ENCODE measurements around the gene PRG2.

Gene PRG2, protein sequence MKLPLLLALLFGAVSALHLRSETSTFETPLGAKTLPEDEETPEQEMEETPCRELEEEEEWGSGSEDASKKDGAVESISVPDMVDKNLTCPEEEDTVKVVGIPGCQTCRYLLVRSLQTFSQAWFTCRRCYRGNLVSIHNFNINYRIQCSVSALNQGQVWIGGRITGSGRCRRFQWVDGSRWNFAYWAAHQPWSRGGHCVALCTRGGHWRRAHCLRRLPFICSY

DNA sequence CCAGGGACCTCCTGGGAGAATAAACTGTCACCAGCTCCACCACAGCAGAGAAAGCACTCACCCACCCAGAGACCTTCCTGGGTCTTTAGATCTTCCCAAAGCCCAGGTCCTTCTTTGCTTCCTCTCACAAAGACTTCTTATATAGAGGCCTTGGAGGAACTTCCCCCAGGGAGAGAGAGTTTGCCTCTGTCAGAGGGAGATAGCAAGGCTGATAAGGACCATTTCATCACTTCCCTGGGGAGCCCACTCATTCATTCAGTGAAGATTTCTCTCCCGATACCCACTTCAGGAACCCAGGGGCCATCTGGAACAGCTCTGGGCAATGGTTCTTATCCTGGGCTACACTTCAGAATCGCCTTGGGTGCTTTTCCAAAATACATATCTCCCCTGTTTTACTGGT is at the start of gene PRG2:
PRG2 (minus strand) TSS at position 116 of the 400 bp plus-strand sequence. CDS start 706 bp downstream, outside the sequence.
- no peak for FAIRE-seq

DNA sequence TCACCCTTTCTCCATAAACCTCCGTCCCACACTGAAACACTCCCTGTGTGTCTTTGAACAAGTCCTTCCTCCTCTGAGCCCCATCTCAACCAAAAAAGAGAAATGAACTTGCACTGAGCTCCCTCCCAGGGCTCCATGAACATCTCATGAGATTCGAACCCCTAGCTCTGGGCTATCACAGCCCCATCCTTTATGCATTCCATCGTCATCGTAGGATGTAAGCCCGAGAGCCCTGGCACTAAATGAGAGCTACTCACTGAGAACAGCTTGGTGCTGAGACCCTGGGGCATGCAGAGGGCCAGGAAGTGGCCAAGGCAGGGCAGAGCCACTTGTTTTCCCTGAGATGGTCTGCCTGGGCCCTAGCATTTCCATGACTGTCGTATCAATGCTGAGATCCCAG is 49.3 kb upstream of the PRG2 start:
- FAIRE-seq = no peak

DNA sequence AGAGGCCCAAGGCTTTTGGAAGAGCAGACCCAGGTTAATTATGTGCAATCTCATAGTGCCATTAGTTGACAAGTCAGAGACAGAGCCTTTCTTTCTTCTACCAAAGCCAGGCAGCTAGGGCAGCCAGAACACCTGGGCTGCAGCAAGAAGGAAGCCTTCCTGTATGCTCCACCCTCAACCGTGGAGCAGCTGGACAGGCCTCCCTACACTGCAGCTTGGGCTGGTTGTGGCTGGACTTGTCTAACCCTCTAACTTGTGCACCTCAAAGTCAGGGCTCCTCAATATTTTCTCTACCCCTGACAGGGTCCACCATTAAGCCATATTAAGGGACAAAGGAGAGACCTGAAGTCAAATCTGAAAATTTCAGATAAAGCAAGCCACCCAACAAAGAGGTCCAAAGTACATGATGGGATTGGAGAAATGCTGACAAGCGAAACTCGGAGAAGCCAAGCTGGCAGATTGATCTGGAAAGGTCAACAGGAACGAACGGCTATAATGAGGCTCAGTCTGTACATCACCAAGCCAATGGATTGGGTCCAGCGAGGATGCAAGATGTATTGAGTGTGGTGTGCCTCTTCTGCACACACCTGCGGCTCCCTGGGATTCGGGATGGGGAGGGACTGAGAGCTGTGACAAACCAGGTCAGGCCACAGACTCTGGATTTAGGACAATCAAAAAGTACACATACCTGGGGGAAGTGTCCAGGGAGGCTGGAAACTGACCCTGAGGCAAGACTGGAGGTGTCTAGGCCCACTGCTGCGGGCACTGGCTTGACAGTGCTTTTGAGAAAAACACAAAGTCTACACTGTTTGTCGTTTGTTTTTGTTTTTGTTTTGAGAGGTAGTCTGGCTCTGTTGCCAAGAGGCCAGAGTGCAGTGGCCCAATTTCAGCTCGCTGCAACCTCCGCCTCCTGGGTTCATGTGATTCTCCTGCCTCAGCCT is 48.2 kb upstream of the PRG2 start:
- FAIRE-seq = no peak

DNA sequence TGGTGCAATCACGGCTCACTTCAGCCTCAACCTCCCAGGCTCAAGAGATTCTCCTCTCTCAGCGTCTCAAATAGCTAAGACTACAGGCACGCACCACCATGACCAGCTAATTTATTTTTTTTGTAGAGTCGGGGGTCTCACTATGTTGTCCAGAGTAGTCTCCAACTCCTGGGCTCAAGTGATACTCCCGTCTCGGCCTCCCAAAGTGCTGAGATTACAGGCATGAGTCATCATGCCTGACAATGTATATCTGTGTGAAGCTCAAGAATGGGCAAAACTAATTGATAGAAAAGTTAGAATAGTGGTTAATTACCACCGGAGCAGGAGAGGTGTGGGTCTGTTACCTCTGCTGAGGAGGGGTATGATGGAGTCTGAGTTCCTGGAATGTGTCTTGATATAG is 45.6 kb upstream of the PRG2 start:
- FAIRE-seq = no peak

DNA sequence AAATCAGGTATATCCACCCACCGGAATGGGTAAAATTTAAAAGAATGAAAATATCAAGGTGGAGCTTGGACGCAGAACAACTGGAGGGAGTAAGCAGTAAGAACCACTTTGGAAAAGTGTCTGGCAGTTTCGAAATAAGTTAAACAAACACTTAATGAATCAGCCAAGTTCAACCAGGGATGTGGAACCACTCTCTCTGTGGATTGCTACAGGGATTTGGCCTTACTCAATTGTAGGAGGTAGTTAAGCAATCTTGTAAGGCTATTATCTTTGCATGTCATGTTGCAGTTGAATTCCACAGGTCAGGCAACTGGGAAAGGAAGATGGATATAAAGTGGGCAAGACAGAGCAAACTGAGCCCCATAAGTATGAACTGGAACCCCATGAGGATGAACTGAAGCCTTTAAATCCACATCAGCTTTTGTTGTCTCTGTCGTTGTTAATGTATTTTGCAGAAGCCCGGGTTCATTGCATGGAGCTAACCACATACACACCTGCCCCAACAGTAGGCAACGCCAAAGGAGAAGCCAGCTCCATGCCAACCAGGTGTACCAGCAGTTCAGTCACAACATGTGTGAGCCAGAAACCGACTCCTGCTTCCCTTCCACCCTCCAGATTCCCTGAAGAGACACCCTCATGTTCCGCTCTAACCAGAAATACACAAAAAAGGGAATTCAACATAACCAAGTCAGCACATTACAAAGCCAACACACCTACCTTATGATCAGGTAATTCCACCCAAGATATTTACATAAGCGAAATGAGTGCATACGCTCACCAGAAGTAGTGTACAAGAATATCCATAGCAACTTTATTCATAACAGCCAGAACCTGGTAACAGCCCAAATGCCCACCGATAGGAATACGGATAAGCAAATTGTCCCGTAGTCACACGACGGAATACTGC is 44.4 kb upstream of the PRG2 start:
- FAIRE-seq = no peak

DNA sequence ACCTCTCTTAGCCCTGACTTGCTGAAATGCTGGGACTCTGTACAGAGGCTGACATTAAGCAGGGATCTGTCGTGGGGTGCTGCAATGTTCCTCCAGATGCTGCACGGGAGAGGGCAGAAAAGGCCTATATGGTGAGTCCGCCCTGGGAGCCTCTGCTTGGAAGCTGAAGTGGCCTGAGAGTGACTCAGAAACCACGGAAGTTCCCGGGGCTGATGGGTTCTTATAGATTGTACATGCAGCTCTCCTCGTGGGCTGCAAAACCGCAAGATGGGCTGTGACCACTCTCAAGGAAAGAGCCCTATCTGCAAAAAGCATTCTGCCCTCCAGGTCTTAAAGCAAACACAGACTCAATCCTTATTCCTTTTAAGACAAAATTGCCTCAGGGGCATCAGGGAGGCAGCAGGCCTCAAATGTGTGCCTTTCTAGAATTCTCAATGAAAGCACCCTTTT is 42.3 kb upstream of the PRG2 start:
- no peak for FAIRE-seq

DNA sequence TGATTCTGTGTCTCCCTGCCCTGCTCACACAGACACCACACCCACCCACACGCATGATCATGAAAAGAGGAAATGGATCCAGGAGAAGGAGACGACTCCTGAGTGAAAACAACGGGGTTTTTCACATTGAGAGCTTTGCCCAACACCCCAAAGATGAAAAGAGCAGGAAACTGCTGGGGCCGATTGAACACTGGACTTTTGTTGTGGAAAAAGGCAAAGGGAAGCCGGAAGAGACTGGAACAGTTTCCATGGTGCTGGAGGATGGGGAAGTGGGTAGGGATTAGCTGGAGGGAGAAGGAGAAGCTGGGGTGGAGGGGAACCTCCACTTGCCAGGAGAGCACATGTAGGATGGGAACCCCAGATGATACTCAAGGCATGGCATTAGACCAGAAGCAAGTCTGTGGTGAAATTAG is 41.7 kb upstream of the PRG2 start:
- no peak for FAIRE-seq

DNA sequence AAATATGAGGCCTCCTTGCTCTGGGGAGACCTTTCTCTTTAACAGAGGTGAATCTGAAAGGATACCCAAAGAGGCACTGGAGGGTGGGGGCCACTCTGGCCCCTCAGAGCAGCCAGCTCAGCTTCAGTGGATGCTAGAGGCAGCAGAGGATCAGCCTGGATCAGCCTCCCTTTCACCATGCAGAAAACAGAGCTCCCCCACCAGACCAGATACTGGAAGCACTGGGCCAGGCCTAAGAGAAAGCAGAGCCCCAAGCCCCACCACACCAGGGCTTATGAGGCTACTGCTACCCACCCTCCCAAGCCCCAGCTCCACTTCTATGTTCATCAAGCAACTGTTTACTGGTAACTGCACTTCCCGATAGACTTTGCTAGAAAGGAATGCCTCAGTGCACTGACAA is 40.5 kb upstream of the PRG2 start:
- no peak for FAIRE-seq

DNA sequence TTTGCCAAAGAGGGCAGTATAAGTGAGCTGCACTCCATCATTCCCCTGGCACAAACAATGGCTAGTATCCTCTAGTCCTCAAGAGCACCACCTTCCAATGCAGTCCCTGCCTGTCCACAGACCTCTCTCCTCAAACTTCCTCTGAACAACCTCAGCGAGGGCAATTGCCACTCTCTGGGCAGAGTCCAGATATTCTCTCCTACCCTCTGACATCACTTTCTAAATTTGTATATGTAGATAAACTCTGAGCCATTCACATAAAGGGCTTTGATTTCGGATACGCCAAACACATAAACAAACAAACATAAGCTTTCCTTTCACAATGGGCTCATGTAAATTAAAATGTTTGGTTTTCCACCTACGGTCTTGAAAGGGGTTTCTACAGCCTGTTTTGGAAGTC is 39.5 kb upstream of the PRG2 start:
- FAIRE-seq = no peak

DNA sequence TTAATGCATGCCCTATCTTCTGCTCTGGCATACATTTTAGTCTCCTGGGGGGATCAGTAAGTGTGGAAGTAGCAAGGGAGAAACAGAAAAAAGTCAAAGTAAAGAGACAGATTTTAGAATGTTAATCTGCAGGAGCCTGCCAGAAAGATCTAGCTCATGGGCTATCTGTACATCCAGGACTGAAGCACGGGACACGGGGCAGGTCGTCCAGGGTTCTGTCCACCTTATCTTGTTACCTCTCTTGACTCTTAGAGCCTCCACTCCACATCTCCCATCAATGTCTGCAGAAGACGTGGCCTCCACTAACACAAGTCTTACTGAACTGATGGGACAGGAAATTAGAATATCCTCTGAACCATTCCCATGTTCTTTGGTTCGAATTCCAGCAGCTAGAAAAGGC is 38.2 kb upstream of the PRG2 start:
- no peak for FAIRE-seq

DNA sequence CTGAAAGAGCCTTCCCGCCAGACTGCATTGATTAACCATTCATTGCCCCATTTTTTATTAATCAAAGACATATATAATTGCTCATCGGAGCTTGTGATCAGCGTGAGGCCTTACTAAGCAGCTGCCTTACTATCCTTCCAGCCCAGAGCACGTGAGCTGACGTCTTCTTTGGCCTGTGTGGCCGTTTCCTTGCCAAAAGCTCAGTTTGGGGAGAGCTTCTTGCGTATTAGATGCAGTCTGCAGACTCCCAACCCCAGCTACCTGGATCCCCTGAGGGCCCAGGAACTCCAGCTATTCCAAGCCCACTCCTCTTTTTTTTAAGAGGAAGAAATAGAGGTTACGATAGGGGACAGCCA is 37.3 kb upstream of the PRG2 start:
- no peak for FAIRE-seq

DNA sequence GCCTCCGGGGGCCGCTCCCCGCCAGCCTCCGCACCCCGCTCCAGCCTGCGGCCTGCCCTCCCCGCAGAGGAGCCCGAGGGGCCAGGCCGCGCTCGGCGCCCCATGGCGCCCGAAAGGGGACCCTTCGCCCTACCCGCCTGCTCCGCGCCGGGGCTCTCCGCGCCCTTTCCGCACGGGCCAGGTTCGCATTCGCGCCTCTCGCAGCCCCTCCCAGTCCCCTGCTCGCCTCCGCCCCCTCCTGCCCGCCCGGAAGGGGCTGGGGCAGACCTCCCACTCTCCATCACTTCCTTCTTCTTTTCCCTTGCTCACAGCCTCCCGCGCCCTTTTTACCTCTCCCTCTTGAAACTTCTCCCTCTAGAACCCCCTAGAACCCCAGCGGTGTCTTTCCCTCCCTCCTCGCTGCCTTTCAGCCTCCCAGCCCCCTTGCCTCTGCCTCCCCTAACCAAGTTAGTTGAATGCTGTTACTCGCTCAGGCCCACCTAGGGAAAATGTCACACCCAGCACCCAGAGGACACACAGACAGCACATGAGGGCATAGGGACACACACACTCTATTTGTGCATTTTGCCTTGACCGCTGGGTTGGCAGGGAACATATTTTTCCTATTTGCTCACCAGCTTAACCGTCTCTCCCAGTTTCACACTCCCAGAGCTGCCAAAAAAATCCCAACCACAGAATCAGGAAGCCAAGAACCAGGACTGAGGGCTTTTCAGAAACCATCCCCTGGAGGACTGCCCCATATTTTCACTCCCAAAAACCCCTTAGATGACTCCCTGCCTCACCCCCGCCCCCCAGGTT is 36.7 kb upstream of the PRG2 start, which contains the start of gene SLC43A3:
SLC43A3 (minus strand) TSS at position 193 of the 798 bp plus-strand sequence. CDS start 949 bp downstream, outside the sequence.
- no peak for FAIRE-seq

DNA sequence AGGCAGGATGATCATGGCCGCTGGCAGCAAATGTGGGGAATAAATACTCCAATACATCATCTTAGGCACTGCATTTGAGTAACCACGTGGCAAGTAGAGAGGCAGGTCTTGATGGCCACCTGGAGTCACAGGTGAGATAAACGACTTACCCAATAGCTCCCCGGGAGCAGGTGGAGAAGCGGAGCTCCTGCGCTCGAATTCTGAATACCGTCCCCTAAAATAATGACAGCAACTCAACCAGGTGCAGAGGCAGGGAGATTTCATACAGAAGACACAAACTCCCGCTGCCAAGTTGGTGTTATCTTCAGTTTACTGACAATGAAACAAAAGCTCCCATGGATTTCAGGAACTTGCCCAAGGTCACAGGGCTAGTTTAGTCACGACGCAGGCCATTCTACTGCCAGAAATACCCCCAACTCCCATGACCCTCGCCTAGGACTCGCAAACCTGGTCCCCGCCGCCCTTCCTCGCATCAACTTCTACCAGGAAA is 36.0 kb upstream of the PRG2 start:
- no peak for FAIRE-seq

DNA sequence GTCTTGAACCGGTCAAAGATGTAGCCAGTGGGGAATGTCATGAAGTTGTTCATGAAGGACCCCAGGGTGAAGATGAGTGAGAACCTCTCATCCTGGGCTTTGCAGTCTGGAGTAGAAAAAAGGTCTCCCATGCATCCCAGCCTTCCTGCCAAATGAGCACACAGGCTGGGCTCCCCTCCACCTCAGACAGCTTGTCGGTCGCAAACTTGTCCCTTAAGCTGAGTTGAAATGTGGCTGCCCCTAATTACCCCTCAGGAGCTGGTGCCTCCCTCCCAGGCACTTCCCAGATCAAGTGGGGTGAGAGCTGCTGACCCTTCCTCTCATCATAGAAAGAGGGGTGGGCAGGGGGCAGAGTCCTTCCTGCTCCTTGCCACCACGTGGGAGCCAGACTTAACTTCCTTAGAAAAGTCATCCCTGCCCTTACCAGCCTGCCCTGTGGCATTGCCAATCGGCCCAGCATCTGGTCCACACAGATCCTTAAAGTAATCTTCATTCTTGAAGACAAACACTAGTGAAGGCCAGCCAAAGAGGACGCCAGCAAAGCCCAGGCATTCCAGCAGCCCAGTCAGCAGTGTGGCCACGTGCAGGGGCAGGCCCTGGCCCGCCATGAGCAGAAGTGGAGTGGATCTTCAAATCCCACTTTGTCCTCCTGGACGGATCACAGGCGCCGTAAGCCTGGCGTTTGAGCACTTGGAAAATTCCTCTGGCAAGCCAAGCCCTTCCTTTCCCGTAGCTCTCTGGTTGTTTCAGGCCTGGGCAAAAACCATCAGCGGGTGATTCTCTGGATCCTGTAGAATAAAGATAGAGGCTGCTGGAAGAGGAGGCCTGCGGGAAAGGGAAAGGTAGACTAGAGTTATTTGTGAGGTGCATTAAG is 35.4 kb upstream of the PRG2 start:
- no peak for FAIRE-seq

DNA sequence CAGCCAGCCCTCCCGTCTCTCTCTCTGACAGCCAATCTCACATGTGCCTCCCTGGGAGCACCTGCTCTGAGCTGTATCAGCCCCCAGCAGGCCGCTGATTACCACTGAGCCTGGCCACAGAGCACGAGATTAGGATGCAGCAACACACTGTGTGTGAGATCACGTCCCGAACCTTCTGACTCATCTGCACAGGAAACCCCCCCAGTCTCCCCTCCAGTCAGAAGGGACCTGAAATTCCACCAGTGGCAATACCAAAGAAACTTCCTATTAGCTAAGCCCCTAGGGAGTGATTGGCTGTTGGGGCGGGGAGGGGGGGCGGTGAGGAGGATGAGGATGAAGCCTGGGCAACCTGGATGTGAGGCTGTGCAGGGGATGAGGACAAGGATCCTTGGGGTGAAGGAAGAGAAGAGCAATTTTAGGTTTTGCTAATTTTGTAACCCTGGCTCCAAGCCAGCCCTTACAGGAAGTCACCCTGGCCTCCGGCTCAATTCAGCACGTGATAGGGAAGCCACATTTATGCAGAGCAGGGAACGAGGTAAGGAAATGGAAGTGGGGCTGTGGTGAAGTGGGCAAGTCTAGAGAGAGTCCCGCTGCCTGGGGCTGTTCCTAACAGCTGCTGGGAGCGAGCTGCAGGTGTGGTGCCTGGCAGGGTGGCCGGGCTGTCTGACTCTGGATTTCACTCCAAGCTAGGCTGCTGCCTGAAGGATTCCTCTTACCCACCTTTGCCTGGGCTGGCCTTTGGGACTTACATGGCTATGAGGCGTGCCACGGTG is 34.5 kb upstream of the PRG2 start:
- FAIRE-seq = no peak

DNA sequence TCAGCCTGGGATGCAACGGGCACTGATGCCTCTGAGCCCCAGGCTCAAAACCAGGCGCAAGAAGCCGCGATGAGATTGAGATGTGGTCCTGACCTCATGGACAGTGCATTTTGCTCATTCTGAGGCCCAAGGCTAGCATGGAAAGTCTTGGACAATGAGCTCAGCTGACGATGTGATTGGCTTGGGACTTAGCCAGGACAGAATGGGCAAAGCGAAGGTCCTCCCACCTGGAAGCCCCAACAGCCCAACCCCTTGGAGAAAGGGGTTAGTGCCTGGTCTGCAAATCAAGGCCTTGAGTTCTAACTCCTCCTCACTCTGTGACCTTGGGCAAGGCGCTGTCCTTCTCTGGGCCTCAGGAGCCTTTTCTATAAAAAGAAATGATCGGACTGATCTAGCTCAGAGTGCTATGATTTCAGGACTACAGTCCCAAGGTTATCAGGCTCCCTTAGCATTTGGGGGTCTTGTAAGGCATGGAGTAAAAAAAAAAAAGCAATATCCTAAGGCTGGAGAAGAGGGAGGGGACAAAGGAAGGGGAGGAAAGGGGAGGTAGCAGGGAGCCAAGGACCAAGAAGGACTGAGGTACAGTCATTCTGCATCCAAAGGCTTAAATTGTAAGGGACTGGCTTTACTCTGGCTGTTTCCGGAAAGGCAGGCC is 33.8 kb upstream of the PRG2 start:
- FAIRE-seq = no peak

DNA sequence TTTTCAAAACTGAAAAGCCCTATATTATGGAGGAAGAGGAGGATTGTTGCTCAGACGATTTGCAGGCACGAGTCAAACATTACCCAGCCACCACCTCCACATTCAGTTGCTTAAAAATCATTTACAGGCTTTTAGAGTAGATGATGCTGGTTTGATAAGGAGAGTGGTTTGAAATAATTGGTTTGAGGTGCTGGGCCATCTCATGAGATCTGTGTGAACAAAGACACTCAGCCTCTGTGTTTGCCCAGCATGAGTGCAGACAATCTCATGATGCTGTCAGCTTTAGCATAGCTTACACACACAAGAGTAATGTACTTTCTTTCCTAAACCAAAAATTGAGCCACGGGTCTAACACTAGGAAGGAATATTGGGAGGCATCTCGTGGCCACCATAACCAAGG is 32.2 kb upstream of the PRG2 start:
- FAIRE-seq = no peak

DNA sequence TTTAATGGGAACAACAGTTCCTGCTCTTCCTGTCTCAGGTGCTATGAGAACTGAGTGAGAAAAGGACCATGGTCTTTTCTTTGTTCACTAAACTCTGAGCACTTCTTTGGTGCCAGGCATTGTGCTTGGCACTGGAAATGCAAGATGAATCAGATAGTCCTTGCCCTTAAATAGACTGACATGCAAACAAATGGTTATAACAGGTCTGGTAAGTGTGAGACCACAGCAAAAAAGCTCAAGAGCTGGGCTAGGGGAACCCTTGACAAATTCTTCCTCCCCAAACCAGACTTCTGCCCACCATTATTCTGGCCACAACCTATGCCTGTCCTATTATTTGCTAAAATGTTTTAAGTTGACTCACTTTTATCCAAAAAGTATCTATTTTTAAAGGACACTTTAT is 31.4 kb upstream of the PRG2 start:
- FAIRE-seq = no peak

DNA sequence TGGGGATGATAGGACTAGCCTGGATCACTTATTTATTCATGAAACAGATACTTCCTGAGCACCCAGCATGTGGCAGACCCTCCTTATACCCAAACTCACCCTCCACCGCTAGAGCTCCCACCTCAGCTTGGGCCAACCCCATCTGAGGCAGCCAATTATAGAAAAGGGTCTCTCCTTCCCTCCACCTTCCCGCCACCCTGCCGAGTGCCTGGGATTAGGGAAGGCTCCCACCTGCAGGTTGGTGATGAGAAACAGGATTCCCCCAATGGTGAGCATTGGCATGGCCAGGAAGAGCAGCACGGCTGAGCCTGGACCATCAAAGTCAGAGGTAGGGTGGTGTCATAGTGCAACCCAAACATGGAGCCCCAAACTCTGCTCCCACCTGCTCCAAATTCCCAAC is 30.6 kb upstream of the PRG2 start:
- no peak for FAIRE-seq

DNA sequence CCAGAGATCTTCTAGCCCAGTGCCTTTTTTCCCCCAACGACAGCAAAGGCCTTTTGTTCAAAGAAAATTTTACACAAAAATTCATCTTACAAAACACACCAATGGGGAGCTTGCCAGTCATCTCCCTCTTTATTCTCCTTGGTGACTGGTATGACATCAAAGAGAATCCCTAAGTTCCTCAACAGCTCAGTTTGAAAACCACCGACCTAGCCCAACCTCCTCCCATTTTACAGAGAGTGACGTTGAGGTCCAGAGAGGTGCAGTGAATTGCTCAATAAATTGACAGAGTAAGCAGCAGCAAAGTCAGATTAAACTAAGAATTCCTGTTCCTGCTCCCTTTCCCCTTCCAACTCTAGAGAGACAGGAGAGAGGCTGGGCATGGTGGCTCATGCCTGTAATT is 28.7 kb upstream of the PRG2 start:
- no peak for FAIRE-seq

Data from G401.6 (cell line).